GM21529 (cell line): ENCODE results near the gene AKR1C4.

Experiments
- ATAC-seq: cut with Tn5 transposase; IDR thresholded peaks from one replicate; pipeline ENCODE4 v1.9.1; 2021; ENCODE audit not compliant: unreplicated experiment

Gene AKR1C4

GRCh38 chr10:5265139-5265538 lies 68.5 kb downstream of the AKR1C4 start:
- ATAC-seq = no peak

GRCh38 chr10:5266351-5266750 lies 69.7 kb downstream of the AKR1C4 start:
- no peak for ATAC-seq

- ATAC-seq = no peak
These were observed 70.2 kb downstream of the AKR1C4 start for GRCh38 chr10:5266804-5267203.

GRCh38 chr10:5268234-5268633 lies 71.6 kb downstream of the AKR1C4 start:
- no peak for ATAC-seq
